SH-SY5Y (cell line): ENCODE data around the gene TUBGCP5.

Experiments used
- GATA2 ChIP-seq: IDR thresholded peaks from 2 replicates; pipeline ENCODE4 v1.6.1; 2011; ENCODE audit warnings: mild to moderate bottlenecking, low read depth, low read length
- GATA3 ChIP-seq: IDR thresholded peaks from 2 replicates; pipeline ENCODE4 v1.6.1; 2011; ENCODE audit warnings: low read depth, mild to moderate bottlenecking, low read length, moderate library complexity

GRCh38 chr15:23083115-23083514 is 43.7 kb upstream of the TUBGCP5 start:
- TF ChIP-seq GATA3 (no peak), GATA2 (no peak)
